BJ (cell line): ENCODE data around the gene TEAD2. TPM values are rescaled to one million over a fixed set of nuclear protein-coding genes. Genes with fewer than 3 reads are reported as not detected.

ENCODE experiments used
- CTCF ChIA-PET: fragments of 350-600 bp; formaldehyde crosslinking; extraction: SDS; loops from one replicate; lab custom pipeline; 2021; ENCODE audit warnings: antibody characterized with exemption, inconsistent platforms; lab: Yijun Ruan, JAX
- POLR2A ChIA-PET: fragments of 300-600 bp; sonication (Branson Sonifier 250); formaldehyde crosslinking; extraction: SDS; loops from one replicate; lab custom pipeline; 2021; ENCODE audit warnings: antibody characterized with exemption; lab: Charles Lee
- DNase-seq: peaks from one replicate; pipeline ENCODE4 v3.0.0-alpha.2; 2011; ENCODE audit warnings: low read depth
- H3K27me3 ChIP-seq: 2 replicates; pipeline ENCODE4 v1.6.0; 2011; ENCODE audit warnings: low read length; ENCODE audit not compliant: control insufficient read depth, insufficient read depth
- H3K36me3 ChIP-seq: 2 replicates; pipeline ENCODE4 v1.5.1; 2011; ENCODE audit warnings: low read length; ENCODE audit not compliant: control insufficient read depth, insufficient read depth
- H3K4me3 ChIP-seq: 2 replicates; pipeline ENCODE4 v1.5.1; 2011; ENCODE audit warnings: low read depth, mild to moderate bottlenecking, control low read depth, low read length
- CTCF ChIP-seq: IDR thresholded peaks from 2 replicates; pipeline ENCODE4 v1.5.1; 2011; ENCODE audit warnings: low read depth, mild to moderate bottlenecking, control low read depth, inconsistent platforms, low read length, moderate library complexity; ENCODE audit not compliant: insufficient read depth
- polyA plus RNA-seq: library from polyadenylated mRNA; depleted of rRNA; stranded (reverse); fragments of >200 nt; gene quantifications from 2 replicates; pipeline ENCODE4 v1.2.3, GENCODE V29; 2011

Gene TEAD2
- polyA plus RNA-seq, 1 experiment, result 37.1 TPM

DNA sequence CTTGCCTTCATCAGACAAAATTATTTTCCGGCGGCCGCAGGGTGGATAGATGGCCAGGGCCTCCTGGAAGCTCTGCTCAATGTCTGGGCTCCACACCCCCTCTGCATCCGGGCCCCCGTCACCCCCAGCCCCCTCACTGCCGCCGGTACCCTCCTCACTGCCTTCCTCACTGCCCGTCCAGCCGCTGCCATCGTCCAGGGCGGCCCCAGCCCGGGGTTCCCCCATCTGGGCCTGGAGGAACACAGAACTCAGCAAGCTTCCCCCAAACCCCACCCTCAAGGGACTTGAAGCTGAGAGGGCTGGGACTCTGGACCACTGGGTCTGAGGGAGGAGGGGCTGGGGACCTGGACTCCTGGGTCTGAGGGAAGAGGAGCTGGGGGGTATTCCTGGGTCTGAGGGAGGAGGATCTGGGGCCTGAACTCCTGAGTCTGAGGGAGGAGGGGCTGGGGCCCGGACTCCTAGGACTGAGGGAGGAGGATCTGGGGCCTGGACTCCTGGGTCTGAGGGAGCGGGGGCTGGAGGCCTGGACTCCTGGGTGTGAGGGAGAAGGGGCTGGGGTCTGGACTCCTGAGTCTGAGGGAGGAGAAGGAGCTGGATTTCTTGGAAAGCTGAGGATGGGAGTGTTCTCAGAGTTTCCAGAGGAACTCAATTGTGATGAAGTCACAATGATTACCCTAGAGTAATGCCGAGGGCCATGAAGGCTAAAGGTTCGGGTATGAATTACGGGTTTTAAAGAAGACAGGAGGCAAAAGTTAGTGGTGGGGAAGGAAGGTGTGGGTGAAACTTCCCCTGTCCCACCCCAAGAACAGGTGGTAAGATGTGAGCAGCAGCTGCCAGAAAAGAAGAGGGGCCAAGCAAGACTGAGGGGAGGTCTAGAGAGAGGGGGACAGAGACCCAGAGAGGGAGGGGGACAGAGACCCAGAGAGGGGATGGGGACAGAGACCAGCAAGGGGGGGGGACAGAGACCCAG is 2.1 kb downstream of the TEAD2 start:
- Histone ChIP-seq H3K36me3 (peaks cover 5% of the 10 kb centered on the region), H3K27me3 (no peaks in the 10 kb centered on the region), H3K4me3 (peak overlapping the region; percentile 91; the same call in 1 of the 2 replicates)
- no peak for DNase-seq
- CTCF ChIA-PET, result interaction anchor here (0.5 to 1.7 kb wide), 5 partner anchors 32 to 390 kb away, joined by 3 to 5 read pairs (median 4); no protein-coding TSS in a partner anchor
- POLR2A ChIA-PET, result no interaction called here
- TF ChIP-seq CTCF, result no peak

DNA sequence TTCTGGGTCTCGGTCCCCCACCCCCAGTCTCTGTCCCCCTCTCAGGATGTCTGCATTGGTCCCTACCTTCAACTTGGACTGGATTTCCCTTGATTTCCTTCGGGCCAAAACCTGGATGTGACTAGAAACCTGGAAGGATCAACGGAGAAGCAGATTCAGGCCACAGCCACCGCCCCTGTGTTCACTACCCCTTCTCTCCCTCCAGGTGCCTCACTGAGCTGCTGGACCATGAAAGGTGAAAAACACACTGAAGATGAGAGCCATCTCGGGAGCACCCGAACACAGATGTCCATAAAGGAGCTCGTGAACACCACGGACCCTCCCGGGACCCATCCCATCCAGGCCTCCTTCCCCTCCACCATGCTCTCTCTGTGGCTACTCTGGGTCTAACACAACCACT is 5.0 kb downstream of the TEAD2 start:
- H3K4me3 ChIP-seq, result no peak overlapping the region
- H3K27me3 ChIP-seq, result no peaks in the 10 kb centered on the region
- no peak for DNase-seq
- TF ChIP-seq CTCF, result no peak
- H3K36me3 ChIP-seq, result peaks cover 14% of the 10 kb centered on the region
- CTCF ChIA-PET, result interaction anchor here (0.8 kb wide), 1 partner anchor 87 kb away, joined by 3 read pairs; no protein-coding TSS in a partner anchor
- POLR2A ChIA-PET, result no interaction called here

DNA sequence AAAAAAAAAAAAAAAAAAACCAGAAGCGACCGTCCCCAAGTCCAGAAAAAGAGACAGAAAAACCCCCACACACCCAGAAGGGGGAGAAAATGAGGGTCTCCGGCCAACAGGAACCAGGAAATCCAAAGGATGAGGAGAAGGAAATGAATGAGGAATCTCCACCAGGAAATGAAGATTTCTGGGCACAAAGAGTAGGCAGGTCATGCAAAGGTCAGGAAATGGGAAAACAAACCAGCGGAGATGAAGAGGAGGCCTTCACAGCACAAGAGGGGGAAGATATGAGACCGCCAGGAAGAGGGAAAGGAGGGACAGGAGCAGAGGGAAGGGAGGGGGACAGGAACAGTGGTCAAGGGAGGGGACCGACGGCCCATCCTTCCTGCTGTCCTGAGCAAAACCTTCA is 5.8 kb downstream of the TEAD2 start:
- Histone ChIP-seq H3K4me3 (no peak overlapping the region), H3K27me3 (no peaks in the 10 kb centered on the region), H3K36me3 (peaks cover 18% of the 10 kb centered on the region)
- no peak for TF ChIP-seq CTCF
- ChIA-PET POLR2A (no interaction called here), CTCF (no interaction called here)
- DNase-seq, result no peak

GRCh38 chr19:49355909-49356353 is 6.3 kb downstream of the TEAD2 start:
- no peak for TF ChIP-seq CTCF
- no peak for DNase-seq
- peaks cover 20% of the 10 kb centered on the region for H3K36me3 ChIP-seq
- ChIA-PET POLR2A (no interaction called here), CTCF (no interaction called here)
- H3K27me3 ChIP-seq, result no peaks in the 10 kb centered on the region
- no peak overlapping the region for H3K4me3 ChIP-seq

DNA sequence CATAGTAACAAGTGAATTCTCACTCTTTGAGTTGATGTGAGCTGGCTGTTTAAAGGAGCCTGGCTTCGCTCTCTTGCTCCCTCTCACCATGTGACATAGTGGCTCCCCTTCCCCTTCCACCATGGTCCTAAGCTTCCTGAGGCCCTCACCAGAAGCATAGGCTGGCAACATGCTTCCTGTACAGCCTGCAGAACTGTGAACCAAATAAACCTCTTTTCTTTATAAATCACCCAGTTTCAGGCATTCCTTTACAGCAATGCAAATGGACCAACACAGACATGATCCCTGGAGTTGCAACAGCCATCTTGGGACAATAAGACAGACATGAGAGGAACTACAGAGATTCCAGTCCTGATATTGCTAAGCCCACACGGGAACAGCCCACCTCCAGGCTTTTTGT is 12.6 kb downstream of the TEAD2 start:
- Histone ChIP-seq H3K36me3 (peaks cover 32% of the 10 kb centered on the region), H3K27me3 (no peaks in the 10 kb centered on the region), H3K4me3 (no peak overlapping the region)
- CTCF ChIA-PET, result no interaction called here
- POLR2A ChIA-PET, result no interaction called here
- no peak for DNase-seq
- no peak for TF ChIP-seq CTCF
